HG03039 (cell line): ENCODE measurements around the gene HOXB9.

Experiments
- ATAC-seq: cut with Tn5 transposase; IDR thresholded peaks from one replicate; pipeline ENCODE4 v1.9.1; 2021; ENCODE audit warnings: mild to moderate bottlenecking, moderate library complexity; ENCODE audit not compliant: unreplicated experiment

The HOXB9 gene

GRCh38 chr17:48625495-48626244, 488 bp downstream of the HOXB9 start:
- no peak for ATAC-seq

GRCh38 chr17:48624544-48625494, 1.3 kb downstream of the HOXB9 start:
- ATAC-seq = no peak

- no peak for ATAC-seq
These were observed 2.0 kb downstream of the HOXB9 start for GRCh38 chr17:48624118-48624517.

- no peak for ATAC-seq
These were observed 2.6 kb downstream of the HOXB9 start for GRCh38 chr17:48623583-48623982.

- no peak for ATAC-seq
These were observed 3.3 kb downstream of the HOXB9 start for GRCh38 chr17:48622857-48623256.

- ATAC-seq = no peak
These were observed 4.5 kb downstream of the HOXB9 start for GRCh38 chr17:48621410-48622392.

- ATAC-seq = no peak
These were observed 5.6 kb downstream of the HOXB9 start for GRCh38 chr17:48620461-48621139.

- ATAC-seq = no peak
These were observed 6.2 kb downstream of the HOXB9 start for GRCh38 chr17:48619826-48620449.

GRCh38 chr17:48618256-48618896, 7.8 kb downstream of the HOXB9 start:
- no peak for ATAC-seq

GRCh38 chr17:48617471-48618255, 8.5 kb downstream of the HOXB9 start:
- no peak for ATAC-seq

- no peak for ATAC-seq
These were observed 9.3 kb downstream of the HOXB9 start for GRCh38 chr17:48616717-48617470.

- no peak for ATAC-seq
These were observed 10.0 kb downstream of the HOXB9 start for GRCh38 chr17:48615963-48616716.

- ATAC-seq = no peak
These were observed 10.9 kb downstream of the HOXB9 start, which contains the start of gene HOXB8 for GRCh38 chr17:48615047-48615962. HOXB8 (minus strand) TSS chr17:48615292; CDS start chr17:48614704, 588 bp downstream.

GRCh38 chr17:48613862-48614694, 12.1 kb downstream of the HOXB9 start:
- no peak for ATAC-seq
